Measurements from ENCODE around the gene RPA1. TPM values are rescaled to one million over a fixed set of nuclear protein-coding genes. Genes with fewer than 3 reads are reported as not detected.
A peak's percentile ranks its signal among the peaks of the same experiment; 100 is the strongest.

The RPA1 gene
- polyA plus RNA-seq, 3 donors, result 18.5 to 27.4 (median 23.8) TPM

DNA sequence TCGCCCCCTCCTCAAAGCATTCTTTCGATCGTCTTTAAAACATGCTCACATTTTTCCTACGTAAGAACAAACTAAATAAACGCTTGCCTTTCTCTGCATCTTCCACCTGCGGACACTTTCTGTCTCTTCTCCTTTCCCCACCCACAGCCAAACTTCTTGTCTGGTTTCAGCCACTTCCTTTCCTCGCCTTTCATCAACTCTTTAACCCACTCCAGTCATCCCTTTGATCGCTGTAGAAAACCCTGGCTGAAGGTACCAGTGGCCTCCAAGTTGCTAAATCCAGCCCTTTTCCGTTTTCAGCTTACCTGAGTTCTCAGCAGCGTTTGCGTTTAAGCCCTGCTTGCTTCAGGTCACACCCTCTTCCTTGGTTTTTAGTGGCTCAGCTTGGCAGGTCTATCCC is 483 bp downstream of the RPA1 start:
- peak overlapping the region; percentile 66 to 94 (median 86) for H3K27ac Mint-ChIP-seq
- Histone ChIP-seq H2AFZ (ENCODE audit: insufficient read depth, low read depth, low read length, poor library complexity, severe bottlenecking) (peak overlapping the region; percentile 96), H3K9ac (ENCODE audit: insufficient read depth, low read length, poor library complexity, severe bottlenecking) (peak overlapping the region; percentile 77), H3K9me3 (replicated peaks in 1 of 2; ENCODE audit: control insufficient read depth in 1 of 2, insufficient read depth in 1 of 2, low read length in 2 of 2) (no peaks in the 10 kb centered on the region), H3K79me2 (ENCODE audit: insufficient read depth, low read length) (peaks cover 68% of the 10 kb centered on the region), H3K27ac (ENCODE audit: low read depth in 1 of 2, low read length in 2 of 2) (peak overlapping the region in 1 of 2 donors; percentile 81), H3K4me2 (replicated peaks; ENCODE audit: extremely low read depth, low read length, poor library complexity, severe bottlenecking) (peak overlapping the region; percentile 95), H3K36me3 (replicated peaks in 1 of 2; ENCODE audit: control insufficient read depth in 1 of 2, insufficient read depth in 2 of 2, low read length in 2 of 2) (peaks cover 9 to 10% of the 10 kb centered on the region in 2 donors), H4K20me1 (ENCODE audit: insufficient read depth, low read length) (peaks cover 9% of the 10 kb centered on the region), H3K4me3 (replicated peaks in 1 of 3; ENCODE audit: low read depth in 2 of 3, low read length in 3 of 3) (peak overlapping the region; percentile 70 to 97 (median 97)), H3K4me1 (ENCODE audit: control insufficient read depth in 1 of 2, insufficient read depth in 2 of 2, low read length in 2 of 2) (peaks cover 22 to 23% of the 10 kb centered on the region in 2 donors), H3K27me3 (ENCODE audit: control insufficient read depth in 2 of 2, insufficient read depth in 2 of 2, low read length in 2 of 2) (no peaks in the 10 kb centered on the region)
- peaks cover 0 to 2% (median 0%) of the 10 kb centered on the region in 3 donors for H3K27me3 Mint-ChIP-seq (ENCODE audit: low read depth in 3 of 3)
- peaks cover 36% of the 10 kb centered on the region for H3K4me1 Mint-ChIP-seq
- intact Hi-C loops (cut with micrococcal nuclease), result loop anchor here (5.0 to 10.0 kb wide), 2 partner anchors 105 to 113 kb away; partner anchors contain the start of gene WDR81 (in 1 of the 2)
- TF ChIP-seq, protein P1, sequence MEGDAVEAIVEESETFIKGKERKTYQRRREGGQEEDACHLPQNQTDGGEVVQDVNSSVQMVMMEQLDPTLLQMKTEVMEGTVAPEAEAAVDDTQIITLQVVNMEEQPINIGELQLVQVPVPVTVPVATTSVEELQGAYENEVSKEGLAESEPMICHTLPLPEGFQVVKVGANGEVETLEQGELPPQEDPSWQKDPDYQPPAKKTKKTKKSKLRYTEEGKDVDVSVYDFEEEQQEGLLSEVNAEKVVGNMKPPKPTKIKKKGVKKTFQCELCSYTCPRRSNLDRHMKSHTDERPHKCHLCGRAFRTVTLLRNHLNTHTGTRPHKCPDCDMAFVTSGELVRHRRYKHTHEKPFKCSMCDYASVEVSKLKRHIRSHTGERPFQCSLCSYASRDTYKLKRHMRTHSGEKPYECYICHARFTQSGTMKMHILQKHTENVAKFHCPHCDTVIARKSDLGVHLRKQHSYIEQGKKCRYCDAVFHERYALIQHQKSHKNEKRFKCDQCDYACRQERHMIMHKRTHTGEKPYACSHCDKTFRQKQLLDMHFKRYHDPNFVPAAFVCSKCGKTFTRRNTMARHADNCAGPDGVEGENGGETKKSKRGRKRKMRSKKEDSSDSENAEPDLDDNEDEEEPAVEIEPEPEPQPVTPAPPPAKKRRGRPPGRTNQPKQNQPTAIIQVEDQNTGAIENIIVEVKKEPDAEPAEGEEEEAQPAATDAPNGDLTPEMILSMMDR (IDR thresholded peaks at IDR 0.05), result no peak
- H3K4me3 Mint-ChIP-seq, result peak overlapping the region; percentile 80 to 95
- H3K9me3 Mint-ChIP-seq, result peaks cover 0 to 1% (median 0%) of the 10 kb centered on the region in 7 donors
- WGBS (ENCODE audit: insufficient coverage), result 0% methylated on average over 11 of the region's 11 CpGs
- peaks cover 12 to 24% of the 10 kb centered on the region in 2 donors for H3K36me3 Mint-ChIP-seq
- DNase-seq, result no peak

DNA sequence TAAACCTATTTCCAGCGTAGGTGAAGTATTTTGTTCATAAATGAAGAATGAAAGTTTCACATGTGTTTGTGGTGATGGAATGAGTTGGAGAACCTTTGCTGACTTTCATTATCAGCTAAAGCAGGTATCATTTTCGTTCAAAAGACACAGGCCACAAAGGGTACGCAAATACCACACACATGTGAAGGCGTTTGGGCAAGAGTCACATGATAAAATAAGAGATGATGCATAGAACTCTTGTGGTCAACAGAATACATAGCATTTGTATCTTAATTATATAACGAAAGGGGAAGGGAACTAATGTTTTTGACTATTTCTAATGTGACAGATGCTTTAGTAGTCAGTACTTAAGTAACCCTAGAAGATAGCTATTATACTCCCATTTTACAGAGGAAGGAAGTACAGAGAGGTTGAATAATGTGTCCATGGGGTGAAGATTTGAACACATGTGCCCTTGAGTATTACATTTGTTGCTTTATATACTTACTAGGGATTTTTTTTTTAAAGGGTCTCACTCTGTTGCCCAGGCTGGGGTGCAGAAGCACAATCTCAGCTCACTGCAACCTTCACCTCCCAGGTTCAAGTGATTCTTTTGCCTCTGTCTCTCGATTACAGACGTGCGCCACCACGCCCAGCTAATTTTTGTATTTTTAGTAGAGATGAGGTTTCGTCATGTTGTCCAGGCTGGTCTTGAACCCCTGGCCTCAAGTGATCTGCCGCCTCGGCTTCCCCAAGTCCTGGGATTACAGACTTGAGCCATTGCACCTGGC is 4.8 kb downstream of the RPA1 start:
- Histone ChIP-seq H3K4me2 (replicated peaks; ENCODE audit: extremely low read depth, low read length, poor library complexity, severe bottlenecking) (no peak overlapping the region), H3K36me3 (replicated peaks in 1 of 2; ENCODE audit: control insufficient read depth in 1 of 2, insufficient read depth in 2 of 2, low read length in 2 of 2) (peaks cover 3 to 4% of the 10 kb centered on the region in 2 donors), H3K4me3 (replicated peaks in 1 of 3; ENCODE audit: low read depth in 2 of 3, low read length in 3 of 3) (no peak overlapping the region), H3K27ac (ENCODE audit: low read depth in 1 of 2, low read length in 2 of 2) (peak overlapping the region in 1 of 2 donors; percentile 31), H3K27me3 (ENCODE audit: control insufficient read depth in 2 of 2, insufficient read depth in 2 of 2, low read length in 2 of 2) (no peaks in the 10 kb centered on the region), H3K4me1 (ENCODE audit: control insufficient read depth in 1 of 2, insufficient read depth in 2 of 2, low read length in 2 of 2) (peaks cover 12 to 16% of the 10 kb centered on the region in 2 donors), H4K20me1 (ENCODE audit: insufficient read depth, low read length) (peaks cover 9% of the 10 kb centered on the region), H3K79me2 (ENCODE audit: insufficient read depth, low read length) (peaks cover 91% of the 10 kb centered on the region), H3K9me3 (replicated peaks in 1 of 2; ENCODE audit: control insufficient read depth in 1 of 2, insufficient read depth in 1 of 2, low read length in 2 of 2) (no peaks in the 10 kb centered on the region), H3K9ac (ENCODE audit: insufficient read depth, low read length, poor library complexity, severe bottlenecking) (no peak overlapping the region), H2AFZ (ENCODE audit: insufficient read depth, low read depth, low read length, poor library complexity, severe bottlenecking) (no peak overlapping the region)
- H3K36me3 Mint-ChIP-seq, result peaks cover 15 to 26% of the 10 kb centered on the region in 2 donors
- TF ChIP-seq, protein P1 (IDR thresholded peaks at IDR 0.05), result no peak
- WGBS (ENCODE audit: insufficient coverage), result 91% methylated on average over 4 of the region's 12 CpGs
- H3K4me1 Mint-ChIP-seq, result peaks cover 29% of the 10 kb centered on the region
- intact Hi-C loops (cut with micrococcal nuclease), result loop anchor here (5.0 to 10.0 kb wide), 2 partner anchors 110 to 117 kb away; partner anchors contain the start of gene WDR81 (in 1 of the 2)
- H3K9me3 Mint-ChIP-seq, result peaks cover 0 to 1% (median 0%) of the 10 kb centered on the region in 7 donors
- H3K27ac Mint-ChIP-seq, result peak overlapping the region in 2 of 7 donors; percentile 41 to 60
- no peak overlapping the region for H3K4me3 Mint-ChIP-seq
- peak in 2 of 3 donors; percentile 3 to 29 for DNase-seq
- peaks cover 0 to 2% (median 0%) of the 10 kb centered on the region in 3 donors for H3K27me3 Mint-ChIP-seq (ENCODE audit: low read depth in 3 of 3)

All from CD14-positive monocyte (primary cell).